Endothelial cell of umbilical vein (primary cell): Measurements from ENCODE around the gene DMD.
A peak's percentile ranks its signal among the peaks of the same experiment; 100 is the strongest.

Source experiments
- CTCF ChIP-seq, 2 donors: IDR thresholded peaks; 1 replicate in 1 of 2; 2 replicates in 1 of 2; pipeline ENCODE4 v1.5.1; 2011; ENCODE audit warnings: low read length in 2 of 2, mild to moderate bottlenecking in 2 of 2, moderate library complexity in 2 of 2, control low read depth in 1 of 2, inconsistent platforms in 1 of 2, low read depth in 1 of 2; ENCODE audit not compliant: insufficient read depth in 1 of 2; ENCODE audit errors: extremely low read depth in 1 of 2
- EZH2 ChIP-seq: IDR thresholded peaks from 2 replicates; pipeline ENCODE4 v1.6.1; 2012; ENCODE audit warnings: borderline replicate concordance, low read depth, mild to moderate bottlenecking, moderate library complexity, low read length, inconsistent platforms; ENCODE audit not compliant: severe bottlenecking
- FOS ChIP-seq: IDR thresholded peaks from 2 replicates; pipeline ENCODE4 v1.6.1; 2011; ENCODE audit warnings: mild to moderate bottlenecking, low read length, moderate library complexity, borderline replicate concordance; ENCODE audit not compliant: insufficient read depth
- MYC ChIP-seq: IDR thresholded peaks from one replicate; pipeline ENCODE4 v1.6.1; 2011; ENCODE audit warnings: mild to moderate bottlenecking, low read depth, low read length
- POLR2A ChIP-seq: IDR thresholded peaks from 2 replicates; pipeline ENCODE4 v1.6.1; 2012; ENCODE audit warnings: low read depth, mild to moderate bottlenecking, control low read depth, low read length
- POLR2AphosphoS5 ChIP-seq: IDR thresholded peaks from 2 replicates; pipeline ENCODE4 v1.6.1; 2012; ENCODE audit warnings: low read depth, mild to moderate bottlenecking, control low read depth, low read length, moderate library complexity; ENCODE audit not compliant: insufficient read depth
- TF ChIP-seq, protein P1 (sequence below): IDR thresholded peaks from 2 replicates; pipeline ENCODE4 v1.6.1; 2011; ENCODE audit not compliant: insufficient read depth, insufficient read length

DNA sequence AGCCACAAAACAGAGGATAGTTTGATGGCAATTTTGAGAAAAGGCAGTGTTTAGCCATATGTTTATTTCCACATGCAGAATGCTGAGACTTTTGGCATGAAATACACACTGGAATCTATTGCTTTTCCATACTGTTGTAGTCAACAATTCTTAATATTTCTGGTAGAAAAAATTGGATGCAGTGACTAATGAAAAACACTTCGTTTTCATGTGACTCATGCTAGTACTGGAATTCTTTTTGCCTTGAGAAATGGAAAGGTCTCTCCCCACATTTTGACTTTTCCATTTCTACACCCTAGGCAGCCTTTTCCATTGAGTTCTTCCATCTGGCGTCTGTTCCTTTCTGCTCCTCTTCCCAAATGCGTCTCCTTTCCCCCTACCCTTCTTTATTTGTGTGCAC lies 1714.3 kb downstream of the DMD start:
- TF ChIP-seq EZH2 (no peak), MYC (no peak), CTCF (IDR thresholded peaks at IDR 0.05; ENCODE audit: extremely low read depth in 1 of 2, insufficient read depth in 1 of 2, low read depth in 1 of 2, low read length in 2 of 2) (no peak), POLR2A (no peak), POLR2AphosphoS5 (no peak), FOS (peak; percentile 55)
- TF ChIP-seq, protein P1, sequence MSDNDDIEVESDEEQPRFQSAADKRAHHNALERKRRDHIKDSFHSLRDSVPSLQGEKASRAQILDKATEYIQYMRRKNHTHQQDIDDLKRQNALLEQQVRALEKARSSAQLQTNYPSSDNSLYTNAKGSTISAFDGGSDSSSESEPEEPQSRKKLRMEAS: no peak
